Adipose tissue (tissue), 3 donors: ENCODE results near the gene TUBD1. TPM values are rescaled to one million over a fixed set of nuclear protein-coding genes. Genes with fewer than 3 reads are reported as not detected.
"Not testable (repeated sequence)": the region's sequence is repeated elsewhere in the genome, so short reads cannot be mapped to it uniquely, and the experiment has no call there.

ENCODE experiments used
- H3K27ac ChIP-seq: one replicate; pipeline ENCODE4 v1.5.1; 2013; ENCODE audit warnings: low read depth, low read length
- WGBS, 3 donors: extraction: QIAGEN DNeasy Blood & Tissue Kit; methylation state at CpG; one replicate each; pipeline ENCODE4 v1.1.7; 2013; 5-methylcytosine and 5-hydroxymethylcytosine counted together
- polyA plus RNA-seq, 3 donors: library from polyadenylated mRNA; stranded (reverse); fragments of 200-250 nt; gene quantifications; one replicate each; pipeline ENCODE4 v1.2.3, GENCODE V29; 2013
- donor health status: healthy with polysubstance abuse.
- donor health status: Bipolar disorder and iron deficiency.
- donor health status: healthy.

Gene TUBD1
- polyA plus RNA-seq, 3 donors = 4.1 to 8.8 (median 4.5) TPM

- H3K27ac ChIP-seq = no peak overlapping the region
- whole genome bisulfite sequencing, 3 donors = 74 to 88% (median 87%) methylated on average over 3 of the region's 3 CpGs
Measured at GRCh38 chr17:59878624-59879023, 14.1 kb downstream of the TUBD1 start.

- 88 to 92% (median 88%) methylated on average over 5 of the region's 5 CpGs for WGBS, 3 donors
Measured at GRCh38 chr17:59877965-59878364, 14.8 kb downstream of the TUBD1 start.

GRCh38 chr17:59876107-59876506 is 16.6 kb downstream of the TUBD1 start:
- 63 to 95% (median 83%) methylated on average over 3 of the region's 3 CpGs for WGBS, 3 donors
- H3K27ac ChIP-seq = no peak overlapping the region

More at GRCh38 chr17:59877965-59878364, 14.8 kb downstream of the TUBD1 start:
- H3K27ac ChIP-seq = no peak overlapping the region

- H3K27ac ChIP-seq = no peak overlapping the region
- WGBS, 3 donors = 84 to 96% (median 95%) methylated on average over 2 of the region's 2 CpGs
Measured at GRCh38 chr17:59874376-59874775, 18.4 kb downstream of the TUBD1 start.

- not testable (repeated sequence) for H3K27ac ChIP-seq
- WGBS, 3 donors = 96 to 99% (median 97%) methylated on average over 8 of the region's 8 CpGs
Measured at GRCh38 chr17:59873414-59873813, 19.3 kb downstream of the TUBD1 start.

GRCh38 chr17:59872351-59872750 is 20.4 kb downstream of the TUBD1 start:
- H3K27ac ChIP-seq = no peak overlapping the region

GRCh38 chr17:59870482-59870881 is 22.3 kb downstream of the TUBD1 start:
- no peak overlapping the region for H3K27ac ChIP-seq
- WGBS, 3 donors = 74 to 83% (median 81%) methylated on average over 8 of the region's 8 CpGs

- 23 to 36% (median 30%) methylated on average over 1 of the region's 1 CpG for WGBS, 3 donors
Measured at GRCh38 chr17:59869941-59870218, 22.9 kb downstream of the TUBD1 start.

GRCh38 chr17:59863616-59864015 is 29.1 kb downstream of the TUBD1 start:
- H3K27ac ChIP-seq = no peak overlapping the region

More at GRCh38 chr17:59869941-59870218, 22.9 kb downstream of the TUBD1 start:
- H3K27ac ChIP-seq = no peak overlapping the region

GRCh38 chr17:59859444-59860025 is 33.2 kb downstream of the TUBD1 start:
- H3K27ac ChIP-seq = no peak overlapping the region
- WGBS, 3 donors = 82 to 89% (median 86%) methylated on average over 2 of the region's 2 CpGs

More at GRCh38 chr17:59863616-59864015, 29.1 kb downstream of the TUBD1 start:
- WGBS, 3 donors = 63 to 79% (median 70%) methylated on average over 3 of the region's 3 CpGs

- H3K27ac ChIP-seq = no peak overlapping the region
- 55 to 68% (median 57%) methylated on average over 3 of the region's 3 CpGs for WGBS, 3 donors
Measured at GRCh38 chr17:59858932-59859331, 33.8 kb downstream of the TUBD1 start.

- 70 to 74% (median 73%) methylated on average over 5 of the region's 5 CpGs for WGBS, 3 donors
- H3K27ac ChIP-seq = no peak overlapping the region
Measured at GRCh38 chr17:59858167-59858816, 34.5 kb downstream of the TUBD1 start.

GRCh38 chr17:59856859-59857794 is 35.6 kb downstream of the TUBD1 start:
- H3K27ac ChIP-seq = no peak overlapping the region
- WGBS, 3 donors = 49 to 94% (median 92%) methylated on average over 3 of the region's 3 CpGs

- 95 to 98% (median 96%) methylated on average over 10 of the region's 10 CpGs for WGBS, 3 donors
- H3K27ac ChIP-seq = not testable (repeated sequence)
Measured at GRCh38 chr17:59853919-59854729, 38.6 kb downstream of the TUBD1 start.

- 51 to 75% (median 63%) methylated on average over 14 of the region's 14 CpGs for WGBS, 3 donors
- no peak overlapping the region for H3K27ac ChIP-seq
Measured at GRCh38 chr17:59853168-59853918, 39.4 kb downstream of the TUBD1 start.

- H3K27ac ChIP-seq = not testable (repeated sequence)
- 94 to 97% (median 97%) methylated on average over 7 of the region's 7 CpGs for WGBS, 3 donors
Measured at GRCh38 chr17:59852847-59853167, 39.9 kb downstream of the TUBD1 start.

GRCh38 chr17:59851439-59852375 is 41.0 kb downstream of the TUBD1 start:
- WGBS, 3 donors = 40 to 60% (median 48%) methylated on average over 14 of the region's 14 CpGs
- H3K27ac ChIP-seq = no peak overlapping the region
